HG02840 (cell line): ENCODE results near the gene TTC4.

Source experiments
- ATAC-seq: cut with Tn5 transposase; IDR thresholded peaks from one replicate; pipeline ENCODE4 v1.9.1; 2021; ENCODE audit warnings: mild to moderate bottlenecking, moderate library complexity, moderate number of reproducible peaks; ENCODE audit not compliant: unreplicated experiment, low FRiP score

The TTC4 gene

GRCh38 chr1:54701996-54702395, 13.7 kb upstream of the TTC4 start:
- ATAC-seq: no peak

GRCh38 chr1:54703471-54703870, 12.2 kb upstream of the TTC4 start:
- no peak for ATAC-seq

GRCh38 chr1:54705153-54705552, 10.5 kb upstream of the TTC4 start:
- ATAC-seq: no peak

GRCh38 chr1:54706419-54706818, 9.2 kb upstream of the TTC4 start:
- ATAC-seq: no peak

GRCh38 chr1:54708385-54708784, 7.3 kb upstream of the TTC4 start:
- no peak for ATAC-seq

GRCh38 chr1:54709547-54710292, 5.9 kb upstream of the TTC4 start:
- ATAC-seq: no peak

GRCh38 chr1:54710434-54710833, 5.2 kb upstream of the TTC4 start:
- ATAC-seq: no peak

GRCh38 chr1:54710841-54711240, 4.8 kb upstream of the TTC4 start:
- ATAC-seq: no peak

GRCh38 chr1:54711536-54711935, 4.1 kb upstream of the TTC4 start:
- ATAC-seq: no peak

- no peak for ATAC-seq
These were observed 674 bp upstream of the TTC4 start for GRCh38 chr1:54714881-54715492.

GRCh38 chr1:54716299-54717047, 812 bp downstream of the TTC4 start:
- no peak for ATAC-seq

- no peak for ATAC-seq
These were observed 6.1 kb downstream of the TTC4 start for GRCh38 chr1:54721719-54722118.

GRCh38 chr1:54723985-54724384, 8.3 kb downstream of the TTC4 start:
- no peak for ATAC-seq

- ATAC-seq: no peak
These were observed 9.1 kb downstream of the TTC4 start for GRCh38 chr1:54724771-54725170.

GRCh38 chr1:54728027-54728426, 12.4 kb downstream of the TTC4 start:
- ATAC-seq: no peak

- ATAC-seq: no peak
These were observed 21.0 kb downstream of the TTC4 start for GRCh38 chr1:54736685-54737084.

- no peak for ATAC-seq
These were observed 22.6 kb downstream of the TTC4 start for GRCh38 chr1:54738244-54738643.

- no peak for ATAC-seq
These were observed 25.9 kb downstream of the TTC4 start for GRCh38 chr1:54741531-54741930.

- no peak for ATAC-seq
These were observed 26.6 kb downstream of the TTC4 start for GRCh38 chr1:54742282-54742681.

GRCh38 chr1:54743416-54744226, 28.0 kb downstream of the TTC4 start:
- no peak for ATAC-seq

GRCh38 chr1:54744696-54745095, 29.0 kb downstream of the TTC4 start:
- no peak for ATAC-seq
